Loucy (cell line): ENCODE measurements around the gene PDXDC1.
"Not testable (repeated sequence)": the region's sequence is repeated elsewhere in the genome, so short reads cannot be mapped to it uniquely, and the experiment has no call there.

ENCODE experiments used
- H2AFZ ChIP-seq: fragments of 200-600 bp; sonication (generic); 2 replicates; pipeline ENCODE4 v1.6.0; 2016; ENCODE audit warnings: antibody characterized with exemption, mild to moderate bottlenecking, low read length, moderate library complexity
- H3F3A ChIP-seq: fragments of 200-600 bp; 2 replicates; pipeline ENCODE4 v1.6.0; 2016; ENCODE audit warnings: antibody characterized with exemption, low read depth, mild to moderate bottlenecking
- H3K27me3 ChIP-seq: fragments of 200-600 bp; sonication (generic); 2 replicates; pipeline ENCODE4 v1.6.1; 2014; ENCODE audit warnings: low read length, mild to moderate bottlenecking; ENCODE audit not compliant: insufficient read depth, poor library complexity, severe bottlenecking
- H3K36me3 ChIP-seq: fragments of 200-600 bp; sonication (generic); 2 replicates; pipeline ENCODE4 v1.6.1; 2016; ENCODE audit warnings: low read length; ENCODE audit not compliant: insufficient read depth
- H3K4me1 ChIP-seq: fragments of 200-600 bp; sonication (generic); 2 replicates; pipeline ENCODE4 v1.5.1; 2014; ENCODE audit warnings: low read length, mild to moderate bottlenecking; ENCODE audit not compliant: insufficient read depth, poor library complexity, severe bottlenecking
- H3K4me2 ChIP-seq: fragments of 200-600 bp; sonication (generic); 2 replicates; pipeline ENCODE4 v1.6.0; 2014; ENCODE audit warnings: antibody characterized with exemption, low read length, low read depth, mild to moderate bottlenecking; ENCODE audit not compliant: poor library complexity, severe bottlenecking
- H3K4me3 ChIP-seq: fragments of 200-600 bp; sonication (generic); 2 replicates; pipeline ENCODE4 v1.5.1; 2014; ENCODE audit warnings: low read length, mild to moderate bottlenecking, mixed read lengths; ENCODE audit not compliant: poor library complexity, severe bottlenecking
- H3K79me2 ChIP-seq: fragments of 200-600 bp; sonication (generic); 2 replicates; pipeline ENCODE4 v1.6.1; 2014; ENCODE audit warnings: low read length; ENCODE audit not compliant: insufficient read depth
- H3K9ac ChIP-seq: fragments of 200-600 bp; sonication (generic); 2 replicates; pipeline ENCODE4 v1.6.0; 2014; ENCODE audit warnings: mild to moderate bottlenecking, low read depth, low read length, moderate library complexity; ENCODE audit not compliant: poor library complexity, severe bottlenecking
- H3K9me2 ChIP-seq: fragments of 200-600 bp; sonication (generic); replicated peaks from 2 replicates; pipeline ENCODE4 v1.6.1; 2016; ENCODE audit warnings: low read depth, low read length, mixed read lengths
- H3K9me3 ChIP-seq: fragments of 200-600 bp; sonication (generic); 2 replicates; pipeline ENCODE4 v1.6.1; 2014; ENCODE audit warnings: mild to moderate bottlenecking, antibody characterized with exemption, low read length, low read depth; ENCODE audit not compliant: insufficient read depth
- H4K20me1 ChIP-seq: fragments of 200-600 bp; sonication (generic); 2 replicates; pipeline ENCODE4 v1.6.0; 2014; ENCODE audit warnings: antibody characterized with exemption, low read length, mild to moderate bottlenecking; ENCODE audit not compliant: insufficient read depth, poor library complexity, severe bottlenecking

Gene PDXDC1

GRCh38 chr16:15093955-15094827, 119.4 kb downstream of the PDXDC1 start, which contains the start of gene RRN3:
RRN3 (minus strand) TSS chr16:15094272; CDS start chr16:15094233, 39 bp downstream.
- peak within 1 kb of the TSS; percentile 84 for H3K4me3 ChIP-seq
- not testable (repeated sequence) for H4K20me1 ChIP-seq, H3K9me2 ChIP-seq, H3K4me1 ChIP-seq, H3K27me3 ChIP-seq, H3K36me3 ChIP-seq, H3K9me3 ChIP-seq, H3F3A ChIP-seq
- peak within 1 kb of the TSS; percentile 64 for H3K4me2 ChIP-seq
- H3K79me2 ChIP-seq: peaks cover 15% of the 10 kb centered on the region
- H3K9ac ChIP-seq: peak within 1 kb of the TSS; percentile 77
- peak within 1 kb of the TSS; percentile 73 for H2AFZ ChIP-seq

GRCh38 chr16:15096583-15096972, 121.8 kb downstream of the PDXDC1 start:
- H3K9me2 ChIP-seq, H3K36me3 ChIP-seq, H3K9ac ChIP-seq, H3K4me1 ChIP-seq, H3F3A ChIP-seq, H4K20me1 ChIP-seq, H3K9me3 ChIP-seq, H2AFZ ChIP-seq, H3K4me2 ChIP-seq, H3K4me3 ChIP-seq, H3K27me3 ChIP-seq: not testable (repeated sequence)
- H3K79me2 ChIP-seq: peaks cover 15% of the 10 kb centered on the region

DNA sequence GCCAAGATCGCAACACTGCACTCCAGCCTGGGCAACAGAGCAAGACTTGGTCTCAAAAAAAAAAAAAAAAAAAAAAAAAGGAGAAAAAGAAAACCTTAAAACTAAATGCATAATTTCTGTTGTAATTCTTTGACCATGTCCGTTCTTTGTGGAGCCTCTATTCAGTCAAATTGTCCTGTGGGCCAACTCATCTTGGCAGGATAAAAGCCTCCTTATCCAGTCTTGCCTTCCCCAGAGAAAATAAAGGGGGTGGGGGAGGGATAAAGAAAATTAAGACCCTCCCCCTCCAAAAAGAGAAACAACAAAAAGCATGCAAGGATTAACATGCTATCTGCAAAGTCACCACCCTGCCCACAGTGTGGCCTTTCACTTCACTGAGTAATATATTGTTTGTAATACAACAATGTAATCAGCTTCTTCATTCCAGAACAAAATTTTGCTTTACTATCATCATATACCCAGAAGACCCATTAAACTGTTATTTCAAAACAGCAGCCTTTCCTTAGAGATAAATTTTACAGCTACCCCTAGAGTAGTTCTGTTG, 124.6 kb downstream of the PDXDC1 start:
- H4K20me1 ChIP-seq, H3K9me3 ChIP-seq, H3K9ac ChIP-seq, H3F3A ChIP-seq, H3K4me2 ChIP-seq, H3K4me3 ChIP-seq, H2AFZ ChIP-seq, H3K27me3 ChIP-seq, H3K4me1 ChIP-seq, H3K79me2 ChIP-seq, H3K9me2 ChIP-seq, H3K36me3 ChIP-seq: not testable (repeated sequence)

DNA sequence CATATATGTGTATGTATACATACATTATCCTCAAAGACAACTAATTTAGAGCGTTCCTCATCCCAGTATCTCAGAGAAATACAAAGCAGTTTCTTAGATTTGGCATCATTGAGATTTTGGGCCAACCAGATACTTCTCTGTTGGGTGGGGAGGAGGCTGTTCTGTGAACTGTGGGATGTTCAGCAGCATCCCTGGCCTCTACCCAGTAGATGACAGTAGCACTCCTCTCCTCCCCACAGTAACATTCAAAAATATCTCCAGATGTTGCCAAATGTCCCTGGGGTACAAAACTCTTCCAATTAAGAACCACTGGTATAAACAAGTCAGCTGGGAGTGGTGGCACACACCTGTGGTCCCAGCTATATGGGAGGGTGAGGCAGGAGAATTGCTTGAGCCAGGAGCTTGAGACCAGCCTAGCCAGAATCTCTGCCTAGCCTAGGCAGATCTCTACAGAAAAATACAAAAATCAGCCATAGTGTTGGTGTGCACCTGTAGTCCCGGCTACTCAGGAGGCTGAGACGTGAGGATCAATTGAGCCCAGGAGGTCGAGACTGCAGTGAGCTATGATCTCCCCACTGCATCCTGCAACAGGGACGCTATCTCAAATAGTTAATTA, 125.7 kb downstream of the PDXDC1 start:
- not testable (repeated sequence) for H3K4me1 ChIP-seq, H3K9me2 ChIP-seq, H3K9me3 ChIP-seq, H3F3A ChIP-seq, H3K36me3 ChIP-seq, H3K79me2 ChIP-seq, H3K9ac ChIP-seq, H3K4me2 ChIP-seq, H2AFZ ChIP-seq, H4K20me1 ChIP-seq, H3K27me3 ChIP-seq, H3K4me3 ChIP-seq

GRCh38 chr16:15127641-15128425, 153.0 kb downstream of the PDXDC1 start:
- not testable (repeated sequence) for H3K9me2 ChIP-seq, H3K36me3 ChIP-seq, H3F3A ChIP-seq, H3K4me3 ChIP-seq, H3K27me3 ChIP-seq, H3K4me1 ChIP-seq, H3K79me2 ChIP-seq, H4K20me1 ChIP-seq, H3K9ac ChIP-seq, H3K4me2 ChIP-seq, H3K9me3 ChIP-seq, H2AFZ ChIP-seq

- not testable (repeated sequence) for H3F3A ChIP-seq, H3K9me2 ChIP-seq, H3K9me3 ChIP-seq, H3K9ac ChIP-seq, H3K4me2 ChIP-seq, H3K4me3 ChIP-seq, H3K27me3 ChIP-seq, H3K4me1 ChIP-seq, H3K36me3 ChIP-seq, H4K20me1 ChIP-seq, H3K79me2 ChIP-seq, H2AFZ ChIP-seq
These were observed 155.6 kb downstream of the PDXDC1 start for GRCh38 chr16:15130256-15130932.
